ENCODE measurements around the gene CAMTA1.

DNA sequence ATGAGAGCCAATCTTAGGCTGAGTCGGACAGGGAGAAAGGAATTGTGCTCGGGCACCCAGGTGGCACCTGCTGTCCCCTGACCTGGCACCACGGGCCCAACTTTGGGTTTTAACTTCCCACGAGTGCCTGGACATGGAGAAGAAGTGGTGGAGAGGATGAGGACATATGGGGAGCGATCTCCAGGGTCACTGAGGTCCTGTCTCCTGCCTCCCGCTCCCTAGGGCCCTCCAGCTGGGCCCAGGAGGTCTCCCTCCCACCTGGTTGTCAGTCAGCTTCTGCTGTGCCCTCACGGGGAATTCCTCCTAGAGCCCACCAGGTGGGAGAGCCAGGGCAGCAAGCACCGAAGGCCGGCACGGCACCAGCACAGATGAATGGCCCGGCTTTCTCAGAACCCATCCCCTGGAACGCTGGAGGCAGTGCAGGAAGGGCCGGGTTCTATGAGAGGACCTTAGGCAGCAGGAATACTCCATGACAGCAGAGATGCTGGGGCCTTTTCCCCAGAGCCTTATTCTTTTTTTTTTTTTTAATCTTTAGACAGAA is 435.5 kb downstream of the CAMTA1 start:
- TF ChIP-seq RAD21 (IDR thresholded peaks at IDR 0.05): no peak
- TF ChIP-seq, protein P1, sequence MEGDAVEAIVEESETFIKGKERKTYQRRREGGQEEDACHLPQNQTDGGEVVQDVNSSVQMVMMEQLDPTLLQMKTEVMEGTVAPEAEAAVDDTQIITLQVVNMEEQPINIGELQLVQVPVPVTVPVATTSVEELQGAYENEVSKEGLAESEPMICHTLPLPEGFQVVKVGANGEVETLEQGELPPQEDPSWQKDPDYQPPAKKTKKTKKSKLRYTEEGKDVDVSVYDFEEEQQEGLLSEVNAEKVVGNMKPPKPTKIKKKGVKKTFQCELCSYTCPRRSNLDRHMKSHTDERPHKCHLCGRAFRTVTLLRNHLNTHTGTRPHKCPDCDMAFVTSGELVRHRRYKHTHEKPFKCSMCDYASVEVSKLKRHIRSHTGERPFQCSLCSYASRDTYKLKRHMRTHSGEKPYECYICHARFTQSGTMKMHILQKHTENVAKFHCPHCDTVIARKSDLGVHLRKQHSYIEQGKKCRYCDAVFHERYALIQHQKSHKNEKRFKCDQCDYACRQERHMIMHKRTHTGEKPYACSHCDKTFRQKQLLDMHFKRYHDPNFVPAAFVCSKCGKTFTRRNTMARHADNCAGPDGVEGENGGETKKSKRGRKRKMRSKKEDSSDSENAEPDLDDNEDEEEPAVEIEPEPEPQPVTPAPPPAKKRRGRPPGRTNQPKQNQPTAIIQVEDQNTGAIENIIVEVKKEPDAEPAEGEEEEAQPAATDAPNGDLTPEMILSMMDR (IDR thresholded peaks at IDR 0.05; ENCODE audit: low read depth, low read length, missing input control): no peak
- TF ChIP-seq NR2F2 (IDR thresholded peaks at IDR 0.05): no peak
- TF ChIP-seq, protein P2, sequence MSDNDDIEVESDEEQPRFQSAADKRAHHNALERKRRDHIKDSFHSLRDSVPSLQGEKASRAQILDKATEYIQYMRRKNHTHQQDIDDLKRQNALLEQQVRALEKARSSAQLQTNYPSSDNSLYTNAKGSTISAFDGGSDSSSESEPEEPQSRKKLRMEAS (IDR thresholded peaks at IDR 0.05): no peak
- no peak for TF ChIP-seq GABPA (IDR thresholded peaks at IDR 0.05 in 1 of 2, conservative IDR thresholded peaks at IDR 0.05 in 1 of 2)
- TF ChIP-seq, protein P3, sequence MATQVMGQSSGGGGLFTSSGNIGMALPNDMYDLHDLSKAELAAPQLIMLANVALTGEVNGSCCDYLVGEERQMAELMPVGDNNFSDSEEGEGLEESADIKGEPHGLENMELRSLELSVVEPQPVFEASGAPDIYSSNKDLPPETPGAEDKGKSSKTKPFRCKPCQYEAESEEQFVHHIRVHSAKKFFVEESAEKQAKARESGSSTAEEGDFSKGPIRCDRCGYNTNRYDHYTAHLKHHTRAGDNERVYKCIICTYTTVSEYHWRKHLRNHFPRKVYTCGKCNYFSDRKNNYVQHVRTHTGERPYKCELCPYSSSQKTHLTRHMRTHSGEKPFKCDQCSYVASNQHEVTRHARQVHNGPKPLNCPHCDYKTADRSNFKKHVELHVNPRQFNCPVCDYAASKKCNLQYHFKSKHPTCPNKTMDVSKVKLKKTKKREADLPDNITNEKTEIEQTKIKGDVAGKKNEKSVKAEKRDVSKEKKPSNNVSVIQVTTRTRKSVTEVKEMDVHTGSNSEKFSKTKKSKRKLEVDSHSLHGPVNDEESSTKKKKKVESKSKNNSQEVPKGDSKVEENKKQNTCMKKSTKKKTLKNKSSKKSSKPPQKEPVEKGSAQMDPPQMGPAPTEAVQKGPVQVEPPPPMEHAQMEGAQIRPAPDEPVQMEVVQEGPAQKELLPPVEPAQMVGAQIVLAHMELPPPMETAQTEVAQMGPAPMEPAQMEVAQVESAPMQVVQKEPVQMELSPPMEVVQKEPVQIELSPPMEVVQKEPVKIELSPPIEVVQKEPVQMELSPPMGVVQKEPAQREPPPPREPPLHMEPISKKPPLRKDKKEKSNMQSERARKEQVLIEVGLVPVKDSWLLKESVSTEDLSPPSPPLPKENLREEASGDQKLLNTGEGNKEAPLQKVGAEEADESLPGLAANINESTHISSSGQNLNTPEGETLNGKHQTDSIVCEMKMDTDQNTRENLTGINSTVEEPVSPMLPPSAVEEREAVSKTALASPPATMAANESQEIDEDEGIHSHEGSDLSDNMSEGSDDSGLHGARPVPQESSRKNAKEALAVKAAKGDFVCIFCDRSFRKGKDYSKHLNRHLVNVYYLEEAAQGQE (IDR thresholded peaks at IDR 0.05): no peak
- no peak for TF ChIP-seq FOXA1 (IDR thresholded peaks at IDR 0.05)
- TF ChIP-seq EGR1 (IDR thresholded peaks at IDR 0.05; ENCODE audit: low read depth in 2 of 2): no peak
- no peak for TF ChIP-seq TAF1 (conservative IDR thresholded peaks at IDR 0.05)
- TF ChIP-seq SP1 (IDR thresholded peaks at IDR 0.05): no peak

Measured in liver (tissue), 3 donors.